ENCODE results near the gene UBXN10.
A peak's percentile ranks its signal among the peaks of the same experiment; 100 is the strongest.

Gene UBXN10

DNA sequence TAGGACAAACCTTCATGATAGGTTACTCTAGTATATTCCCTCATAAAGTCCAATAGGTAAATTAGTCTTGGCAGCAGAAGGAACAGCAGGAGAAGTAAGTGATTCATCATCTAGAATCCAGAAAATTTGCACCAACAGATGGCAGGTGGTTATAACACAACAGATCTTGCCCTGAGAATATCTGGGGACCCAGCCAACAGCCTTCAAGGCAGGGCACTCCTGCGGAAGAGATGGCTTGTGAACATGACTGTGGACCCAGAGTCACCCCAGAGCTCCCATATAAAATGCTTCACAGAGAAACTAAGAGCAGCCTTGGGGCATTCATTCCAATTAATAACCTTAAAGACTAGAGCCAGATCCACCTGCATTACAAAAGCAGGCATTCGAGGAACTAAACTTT is 8.3 kb downstream of the UBXN10 start:
- CTCF ChIA-PET: interaction anchor here (0.6 to 6.7 kb wide), 13 partner anchors 10 to 312 kb away, joined by 3 to 146 read pairs (median 11); partner anchors contain the start of gene OTUD3
- no peaks in the 10 kb centered on the region for H3K9me3 Mint-ChIP-seq
- no peaks in the 10 kb centered on the region for H3K36me3 Mint-ChIP-seq
- no peak for DNase-seq
- no peak overlapping the region for H3K4me3 Mint-ChIP-seq
- H3K4me1 Mint-ChIP-seq: peaks cover under 1% of the 10 kb centered on the region
- peaks cover 69% of the 10 kb centered on the region for H3K27me3 Mint-ChIP-seq
- H3K27ac Mint-ChIP-seq: no peak overlapping the region

DNA sequence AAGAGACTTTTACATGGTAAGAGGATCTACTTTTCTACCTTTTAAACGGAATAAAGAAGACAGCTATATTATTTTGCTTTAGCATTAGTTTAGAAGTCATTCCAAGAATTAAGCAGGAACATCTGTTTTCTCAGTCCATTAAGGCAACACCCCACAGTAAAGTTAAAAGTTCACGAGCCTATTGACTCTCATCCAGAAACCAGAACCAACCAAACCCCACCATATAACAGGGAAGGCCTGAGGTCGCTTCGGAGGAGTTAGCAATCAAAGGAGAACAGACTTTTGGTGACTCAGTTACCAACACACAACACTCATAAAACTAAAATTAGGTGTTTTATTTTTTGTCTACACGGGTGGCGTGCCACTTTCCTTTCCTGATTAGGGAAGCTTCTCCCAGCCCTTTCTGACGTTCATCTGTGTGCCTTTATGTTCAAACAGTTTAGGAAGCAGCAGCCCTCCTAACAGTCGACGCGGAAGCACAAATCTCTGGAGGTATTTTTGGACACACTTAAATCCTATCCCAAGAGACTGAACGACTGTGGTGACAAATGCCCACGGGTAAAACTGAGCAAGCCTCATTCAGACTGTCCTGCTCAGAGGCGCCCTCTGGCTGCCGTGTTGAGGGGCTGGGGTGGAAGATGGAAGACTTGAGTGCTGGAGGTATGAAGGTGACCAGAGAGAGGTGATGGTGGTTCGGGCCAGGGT is 9.0 kb downstream of the UBXN10 start:
- H3K27me3 Mint-ChIP-seq: peaks cover 69% of the 10 kb centered on the region
- no peak overlapping the region for H3K4me3 Mint-ChIP-seq
- H3K9me3 Mint-ChIP-seq: no peaks in the 10 kb centered on the region
- peak; percentile 81 for DNase-seq
- H3K27ac Mint-ChIP-seq: no peak overlapping the region
- CTCF ChIA-PET: interaction anchor here (0.6 to 6.7 kb wide), 18 partner anchors 11 to 312 kb away, joined by 3 to 146 read pairs (median 7); partner anchors contain the start of gene OTUD3
- no peaks in the 10 kb centered on the region for H3K4me1 Mint-ChIP-seq
- H3K36me3 Mint-ChIP-seq: no peaks in the 10 kb centered on the region

DNA sequence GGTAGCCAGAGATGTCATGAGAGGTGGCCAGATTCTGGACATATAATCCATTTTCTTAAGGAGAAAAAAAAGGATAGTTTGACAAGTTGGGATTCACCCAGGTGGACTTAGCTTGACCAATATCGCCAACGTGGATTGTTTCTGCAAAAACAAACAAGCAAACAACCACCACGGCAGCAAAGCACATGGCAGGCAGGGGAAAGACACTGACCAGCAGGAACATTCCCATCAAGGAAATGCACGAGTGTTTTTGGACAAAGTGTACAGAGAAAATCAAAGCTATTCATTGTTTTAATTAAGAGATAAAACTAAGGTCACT is 9.5 kb downstream of the UBXN10 start:
- Mint-ChIP-seq H3K9me3 (no peaks in the 10 kb centered on the region), H3K27ac (no peak overlapping the region), H3K36me3 (no peaks in the 10 kb centered on the region), H3K27me3 (peaks cover 73% of the 10 kb centered on the region), H3K4me1 (no peaks in the 10 kb centered on the region), H3K4me3 (no peak overlapping the region)
- no peak for DNase-seq
- CTCF ChIA-PET: interaction anchor here (0.7 to 6.7 kb wide), 19 partner anchors 10 to 313 kb away, joined by 3 to 146 read pairs (median 7); partner anchors contain the start of gene OTUD3

DNA sequence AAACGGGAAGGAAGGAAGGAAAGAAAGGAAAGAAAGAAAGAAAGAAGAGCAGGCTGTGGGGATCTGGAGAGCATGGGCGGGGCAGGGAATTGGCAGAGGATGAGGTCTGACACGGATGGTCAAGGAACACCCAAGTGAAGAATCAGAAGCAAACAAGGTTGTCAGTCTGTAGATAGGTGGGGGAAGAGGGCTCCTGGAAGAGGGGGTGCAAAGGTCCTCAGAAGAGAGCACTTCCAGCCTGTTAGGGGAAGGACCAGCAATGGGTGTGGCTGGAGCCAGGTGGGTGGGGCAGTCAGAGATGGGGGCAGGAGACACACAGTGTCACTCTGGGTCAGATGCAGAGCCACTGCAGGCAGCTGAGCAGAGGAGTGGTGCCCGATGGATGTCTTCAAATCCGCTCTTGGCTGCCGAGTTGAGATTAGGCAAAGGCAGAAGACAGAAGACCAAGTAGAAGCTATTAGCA is 11.5 kb downstream of the UBXN10 start:
- CTCF ChIA-PET: interaction anchor here (6.7 kb wide), 1 partner anchor 32 kb away, joined by 146 read pairs; no protein-coding TSS in a partner anchor
- H3K4me1 Mint-ChIP-seq: no peaks in the 10 kb centered on the region
- no peak for DNase-seq
- H3K9me3 Mint-ChIP-seq: no peaks in the 10 kb centered on the region
- H3K27ac Mint-ChIP-seq: no peak overlapping the region
- H3K27me3 Mint-ChIP-seq: peaks cover 72% of the 10 kb centered on the region
- no peaks in the 10 kb centered on the region for H3K36me3 Mint-ChIP-seq
- H3K4me3 Mint-ChIP-seq: no peak overlapping the region

DNA sequence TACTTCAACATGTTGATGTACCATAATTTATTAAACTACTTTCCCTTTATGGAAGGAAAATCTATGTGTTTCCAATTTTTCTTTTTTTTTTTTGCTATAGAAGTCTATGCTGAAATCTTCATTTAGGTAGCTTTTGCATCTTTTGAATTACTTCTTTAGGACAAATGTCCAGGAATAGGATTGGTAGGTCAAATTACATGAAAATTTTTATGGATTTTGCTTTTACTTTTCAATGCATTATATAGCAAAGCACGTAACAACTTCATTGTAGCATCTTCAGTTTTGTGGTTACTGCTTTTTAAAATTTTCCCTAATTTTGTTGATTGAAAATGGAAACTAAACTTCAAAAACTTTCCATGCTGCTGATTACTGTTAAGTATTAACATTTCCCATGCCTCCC is 12.4 kb downstream of the UBXN10 start:
- Mint-ChIP-seq H3K36me3 (no peaks in the 10 kb centered on the region), H3K27ac (no peak overlapping the region), H3K4me3 (no peak overlapping the region), H3K27me3 (peaks cover 66% of the 10 kb centered on the region), H3K9me3 (no peaks in the 10 kb centered on the region), H3K4me1 (no peaks in the 10 kb centered on the region)
- CTCF ChIA-PET: no interaction called here
- no peak for DNase-seq

DNA sequence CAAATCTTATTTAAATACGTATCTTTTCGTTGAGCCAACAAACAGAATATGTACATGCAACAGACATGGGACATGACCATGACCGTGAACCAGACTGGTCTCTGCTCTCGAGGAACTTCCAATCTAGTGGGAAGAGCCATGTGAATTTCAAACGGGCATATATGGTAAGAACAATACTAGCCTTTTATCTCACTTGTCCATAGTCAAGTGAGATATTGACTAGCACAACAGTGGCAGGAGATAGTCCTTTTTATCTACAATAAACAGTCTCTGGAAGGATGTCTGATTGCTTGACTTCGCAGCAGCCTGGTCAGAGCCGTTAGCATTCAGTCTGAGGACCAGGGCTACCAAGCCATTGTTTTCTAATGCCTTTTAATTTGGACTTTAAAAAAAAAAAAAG is 13.0 kb downstream of the UBXN10 start:
- DNase-seq: no peak
- no peaks in the 10 kb centered on the region for H3K36me3 Mint-ChIP-seq
- no peaks in the 10 kb centered on the region for H3K4me1 Mint-ChIP-seq
- no peak overlapping the region for H3K4me3 Mint-ChIP-seq
- no peaks in the 10 kb centered on the region for H3K9me3 Mint-ChIP-seq
- no peak overlapping the region for H3K27ac Mint-ChIP-seq
- CTCF ChIA-PET: no interaction called here
- H3K27me3 Mint-ChIP-seq: peaks cover 67% of the 10 kb centered on the region

DNA sequence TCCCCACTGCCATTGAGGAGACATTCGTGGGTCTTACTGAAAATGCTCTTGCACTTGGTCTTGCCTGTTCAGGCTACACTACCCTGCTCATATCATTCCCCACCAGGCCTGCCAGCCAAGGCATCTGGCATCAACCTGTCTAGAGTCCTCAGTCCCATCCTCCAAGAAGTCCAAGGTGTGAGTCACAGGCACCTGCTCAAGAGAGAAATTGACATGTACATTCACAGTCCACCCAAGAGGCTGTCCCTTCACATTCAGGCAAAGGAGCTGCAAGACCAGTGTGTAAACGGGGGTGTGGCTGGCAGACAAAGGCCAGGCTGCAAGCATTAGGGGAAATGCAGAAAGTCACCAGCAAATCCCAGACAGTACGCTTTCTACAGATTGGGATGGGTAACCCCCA is 13.5 kb downstream of the UBXN10 start:
- H3K27ac Mint-ChIP-seq: no peak overlapping the region
- no peaks in the 10 kb centered on the region for H3K36me3 Mint-ChIP-seq
- no peaks in the 10 kb centered on the region for H3K9me3 Mint-ChIP-seq
- H3K4me3 Mint-ChIP-seq: no peak overlapping the region
- no peaks in the 10 kb centered on the region for H3K4me1 Mint-ChIP-seq
- CTCF ChIA-PET: no interaction called here
- peaks cover 66% of the 10 kb centered on the region for H3K27me3 Mint-ChIP-seq
- no peak for DNase-seq

DNA sequence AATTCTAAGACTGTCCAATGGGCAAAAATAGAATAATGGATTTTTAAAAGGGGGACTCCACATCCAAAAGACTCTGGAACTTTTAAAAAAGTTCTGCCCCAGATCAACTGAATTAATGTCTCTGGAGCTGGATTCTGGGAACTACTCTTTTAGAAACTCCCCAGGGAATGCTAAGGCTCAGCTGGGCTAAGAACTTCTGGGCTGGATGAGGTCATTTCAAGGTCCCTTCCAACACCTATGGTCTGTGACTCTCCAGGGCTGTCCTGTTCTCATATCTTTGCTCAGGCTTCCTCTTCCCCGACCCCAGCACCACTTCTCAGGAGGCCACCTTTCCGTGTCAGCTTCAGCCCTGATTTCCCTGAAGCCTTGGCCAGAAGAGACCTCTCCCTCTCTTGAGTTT is 13.9 kb downstream of the UBXN10 start:
- Mint-ChIP-seq H3K9me3 (no peaks in the 10 kb centered on the region), H3K27me3 (peaks cover 66% of the 10 kb centered on the region), H3K4me1 (no peaks in the 10 kb centered on the region), H3K27ac (no peak overlapping the region), H3K36me3 (no peaks in the 10 kb centered on the region), H3K4me3 (no peak overlapping the region)
- DNase-seq: no peak
- CTCF ChIA-PET: no interaction called here

DNA sequence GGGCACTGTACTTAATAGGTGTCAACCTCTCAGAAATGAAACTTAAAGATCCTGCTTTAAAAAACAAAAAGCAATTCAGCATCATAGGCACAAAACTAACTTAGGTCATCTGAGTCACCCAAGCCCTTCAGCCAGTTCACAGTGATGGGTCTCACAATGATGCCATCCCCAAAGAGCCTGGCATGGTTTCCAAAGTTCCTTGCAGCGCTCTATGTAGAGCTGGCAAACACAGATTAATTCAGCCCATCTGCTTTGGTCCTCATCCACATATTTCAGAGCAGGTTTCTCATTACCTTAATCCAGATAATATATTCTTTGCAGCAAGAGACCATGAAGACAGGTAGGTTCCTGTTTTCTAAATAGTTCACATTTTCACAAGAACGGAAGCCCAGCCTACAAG is 15.1 kb downstream of the UBXN10 start:
- no peaks in the 10 kb centered on the region for H3K4me1 Mint-ChIP-seq
- no peak overlapping the region for H3K4me3 Mint-ChIP-seq
- H3K27ac Mint-ChIP-seq: no peak overlapping the region
- no peaks in the 10 kb centered on the region for H3K36me3 Mint-ChIP-seq
- CTCF ChIA-PET: no interaction called here
- H3K9me3 Mint-ChIP-seq: no peaks in the 10 kb centered on the region
- peaks cover 63% of the 10 kb centered on the region for H3K27me3 Mint-ChIP-seq
- no peak for DNase-seq

DNA sequence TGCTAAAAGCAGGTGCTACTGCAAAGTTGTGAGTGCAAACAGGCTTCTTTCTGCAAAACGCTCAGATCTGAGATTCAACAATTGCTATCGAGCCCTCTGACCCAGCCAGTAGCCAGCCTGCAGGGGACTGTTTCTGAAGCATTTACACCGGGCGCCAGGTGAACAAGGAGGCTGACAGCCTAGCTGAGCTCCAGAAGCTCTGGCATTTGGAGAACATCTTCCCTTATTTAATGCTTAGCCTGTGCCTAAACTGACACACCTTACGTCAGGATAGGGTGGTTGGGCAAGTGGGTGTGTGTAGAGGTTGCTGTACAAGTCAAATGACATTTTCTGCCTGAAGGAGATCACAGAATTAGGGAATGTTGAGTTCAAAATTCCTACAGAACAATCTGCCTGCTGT is 16.3 kb downstream of the UBXN10 start:
- Mint-ChIP-seq H3K27ac (no peak overlapping the region), H3K4me3 (no peak overlapping the region), H3K36me3 (no peaks in the 10 kb centered on the region), H3K9me3 (no peaks in the 10 kb centered on the region), H3K4me1 (no peaks in the 10 kb centered on the region), H3K27me3 (peaks cover 61% of the 10 kb centered on the region)
- no peak for DNase-seq
- CTCF ChIA-PET: interaction anchor here (1.0 to 1.5 kb wide), 2 partner anchors 11 to 20 kb away, joined by 3 read pairs; no protein-coding TSS in a partner anchor

DNA sequence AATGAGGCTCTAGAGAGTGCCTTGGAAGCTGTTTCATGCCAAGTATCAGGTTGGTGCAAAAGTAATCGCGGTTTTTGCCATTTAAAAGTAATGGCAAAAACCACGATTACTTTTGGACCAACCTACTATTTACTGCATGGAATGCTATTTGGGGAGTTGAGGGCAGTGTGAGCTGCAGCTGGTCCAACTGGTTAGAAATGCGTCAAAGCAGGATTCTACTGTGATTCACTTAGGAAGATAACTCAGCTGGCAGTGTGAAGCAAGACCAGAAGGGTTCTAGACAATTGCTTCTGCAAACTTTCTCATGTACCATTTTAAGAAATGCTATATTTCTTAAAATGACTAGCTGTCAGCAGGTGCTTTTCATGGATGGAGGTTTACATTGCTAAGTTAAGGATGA is 21.6 kb downstream of the UBXN10 start:
- CTCF ChIA-PET: interaction anchor here (1.2 to 1.6 kb wide), 3 partner anchors 12 to 286 kb away, joined by 3 to 5 read pairs (median 4); no protein-coding TSS in a partner anchor
- no peak for DNase-seq
- Mint-ChIP-seq H3K9me3 (no peaks in the 10 kb centered on the region), H3K4me3 (no peak overlapping the region), H3K4me1 (no peaks in the 10 kb centered on the region), H3K27me3 (peaks cover 57% of the 10 kb centered on the region), H3K36me3 (no peaks in the 10 kb centered on the region), H3K27ac (no peak overlapping the region)

DNA sequence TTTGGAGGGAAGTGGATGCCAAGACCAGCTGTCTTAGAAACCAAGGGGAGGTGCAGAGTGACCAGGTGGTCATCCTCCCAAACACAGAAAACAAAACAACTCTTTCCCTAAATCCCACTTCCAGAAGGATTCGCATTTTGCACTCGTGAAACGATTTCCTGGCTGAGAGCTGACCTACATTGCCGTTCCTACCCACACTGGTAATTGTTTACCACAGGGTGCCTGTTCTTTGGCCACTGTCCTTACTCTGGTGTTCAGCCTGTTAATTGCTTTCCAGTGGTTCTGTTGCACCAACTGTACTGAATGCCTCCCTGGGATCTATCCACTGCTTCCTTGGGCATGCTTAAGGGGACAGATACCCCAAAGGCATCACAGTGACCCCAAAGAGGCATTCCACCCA is 23.6 kb downstream of the UBXN10 start:
- H3K27ac Mint-ChIP-seq: no peak overlapping the region

DNA sequence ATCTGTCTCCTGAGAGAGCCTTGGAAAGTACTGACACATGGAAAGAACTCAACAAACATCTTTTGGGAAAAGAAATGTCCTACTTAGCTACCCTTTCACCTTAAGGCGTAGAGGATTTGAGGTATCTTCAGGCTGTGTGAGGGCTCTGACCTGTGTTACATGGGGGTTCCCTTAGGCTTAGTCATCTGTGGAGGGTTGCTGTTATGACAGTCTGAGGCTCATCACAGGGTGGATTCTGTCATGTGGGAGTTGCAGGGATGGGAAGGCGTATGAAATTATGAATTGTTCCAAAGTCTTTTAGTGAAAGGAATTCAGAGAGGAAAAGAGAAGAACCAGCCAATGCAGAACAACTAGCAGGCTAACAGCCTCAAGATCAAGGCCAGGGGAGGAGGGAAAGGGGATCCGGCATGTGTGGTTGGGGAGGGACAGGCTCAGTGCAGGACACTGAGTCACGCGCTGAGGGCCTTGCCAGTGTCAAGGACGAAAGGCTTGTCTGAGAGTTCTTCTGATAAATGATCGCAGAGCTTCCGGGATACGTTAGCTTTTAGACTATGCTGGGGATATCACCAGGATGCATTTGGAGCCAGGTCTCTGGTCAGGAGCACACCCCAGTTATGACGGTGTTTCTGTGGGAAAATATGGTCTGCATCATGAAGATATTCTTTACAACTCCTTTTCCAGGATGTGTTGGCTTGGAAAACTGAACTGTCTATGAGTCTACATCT is 25.0 kb downstream of the UBXN10 start:
- H3K36me3 Mint-ChIP-seq: no peaks in the 10 kb centered on the region
- CTCF ChIA-PET: interaction anchor here (0.8 to 1.6 kb wide), 4 partner anchors 9 to 283 kb away, joined by 3 to 6 read pairs (median 3); no protein-coding TSS in a partner anchor
- H3K27ac Mint-ChIP-seq: no peak overlapping the region
- H3K27me3 Mint-ChIP-seq: peaks cover 69% of the 10 kb centered on the region
- H3K9me3 Mint-ChIP-seq: no peaks in the 10 kb centered on the region
- peaks cover 2% of the 10 kb centered on the region for H3K4me1 Mint-ChIP-seq
- no peak overlapping the region for H3K4me3 Mint-ChIP-seq
- no peak for DNase-seq

More for the DNA sequence above, 23.6 kb downstream of the UBXN10 start:
- DNase-seq: no peak
- H3K36me3 Mint-ChIP-seq: no peaks in the 10 kb centered on the region
- H3K9me3 Mint-ChIP-seq: no peaks in the 10 kb centered on the region
- H3K27me3 Mint-ChIP-seq: peaks cover 64% of the 10 kb centered on the region
- CTCF ChIA-PET: interaction anchor here (1.5 kb wide), 1 partner anchor 284 kb away, joined by 6 read pairs; no protein-coding TSS in a partner anchor
- H3K4me1 Mint-ChIP-seq: peaks cover 2% of the 10 kb centered on the region
- H3K4me3 Mint-ChIP-seq: no peak overlapping the region

DNA sequence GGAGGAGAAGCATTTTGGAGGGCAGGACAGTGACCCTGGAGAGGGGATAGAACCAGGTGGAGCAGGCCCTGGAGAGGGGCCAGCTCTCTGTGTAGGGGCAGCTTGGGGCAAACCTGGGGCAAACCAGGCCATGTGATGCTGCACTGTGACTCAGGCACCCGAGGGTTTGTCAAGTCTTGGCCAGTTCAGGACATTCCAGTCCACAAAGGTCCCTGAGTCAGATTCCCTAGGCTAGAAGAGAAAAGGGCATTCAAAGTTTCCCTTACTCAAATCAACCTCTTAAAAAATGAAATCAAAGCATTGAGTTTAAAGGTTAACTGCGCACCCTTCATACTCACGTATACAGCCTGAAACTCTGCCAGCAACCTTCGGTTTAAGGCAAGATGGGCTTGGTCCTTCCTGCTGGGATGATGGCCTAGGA is 25.6 kb downstream of the UBXN10 start:
- DNase-seq: no peak
- H3K4me3 Mint-ChIP-seq: no peak overlapping the region
- no peaks in the 10 kb centered on the region for H3K36me3 Mint-ChIP-seq
- no peaks in the 10 kb centered on the region for H3K9me3 Mint-ChIP-seq
- peaks cover 69% of the 10 kb centered on the region for H3K27me3 Mint-ChIP-seq
- peaks cover 2% of the 10 kb centered on the region for H3K4me1 Mint-ChIP-seq
- CTCF ChIA-PET: interaction anchor here (1.6 to 2.3 kb wide), 3 partner anchors 165 to 283 kb away, joined by 3 to 25 read pairs (median 6); no protein-coding TSS in a partner anchor
- no peak overlapping the region for H3K27ac Mint-ChIP-seq
